Measurements from ENCODE around the gene SQSTM1. TPM values are rescaled to one million over a fixed set of nuclear protein-coding genes. Genes with fewer than 3 reads are reported as not detected.
"Not testable (repeated sequence)": the region's sequence is repeated elsewhere in the genome, so short reads cannot be mapped to it uniquely, and the experiment has no call there.

Gene SQSTM1
- total RNA-seq, 2 experiments from 2014 or later, result 130 to 198 TPM

GRCh38 chr5:179827680-179828079, 7.0 kb downstream of the SQSTM1 start:
- DNase-seq (no peak), ATAC-seq (no peak)
- Mint-ChIP-seq H3K4me1 (peaks cover 21% of the 10 kb centered on the region), H3K27ac (peak overlapping the region; percentile 7), H3K9me3 (ENCODE audit: low read depth) (no peaks in the 10 kb centered on the region), H3K36me3 (peaks cover 74% of the 10 kb centered on the region), H3K27me3 (no peaks in the 10 kb centered on the region), H3K4me3 (no peak overlapping the region)
- CTCF ChIA-PET, result no interaction called here

GRCh38 chr5:179828756-179829421, 8.2 kb downstream of the SQSTM1 start:
- Mint-ChIP-seq H3K9me3 (ENCODE audit: low read depth) (no peaks in the 10 kb centered on the region), H3K36me3 (peaks cover 72% of the 10 kb centered on the region), H3K4me1 (peaks cover 14% of the 10 kb centered on the region), H3K27me3 (no peaks in the 10 kb centered on the region), H3K27ac (peak overlapping the region; percentile 56), H3K4me3 (no peak overlapping the region)
- CTCF ChIA-PET, result interaction anchor here (1.0 to 1.6 kb wide), 2 partner anchors 27 to 65 kb away, joined by 3 to 4 read pairs; no protein-coding TSS in a partner anchor
- DNase-seq (no peak), ATAC-seq (no peak)

GRCh38 chr5:179829732-179830435, 9.2 kb downstream of the SQSTM1 start:
- ATAC-seq, result no peak
- CTCF ChIA-PET, result interaction anchor here (1.3 to 1.6 kb wide), 2 partner anchors 27 to 28 kb away, joined by 4 to 5 read pairs; no protein-coding TSS in a partner anchor
- Mint-ChIP-seq H3K4me1 (peaks cover 8% of the 10 kb centered on the region), H3K27me3 (no peaks in the 10 kb centered on the region), H3K9me3 (ENCODE audit: low read depth) (no peaks in the 10 kb centered on the region), H3K27ac (no peak overlapping the region), H3K36me3 (peaks cover 66% of the 10 kb centered on the region), H3K4me3 (no peak overlapping the region)
- DNase-seq, result no peak

GRCh38 chr5:179830818-179831468, 10.2 kb downstream of the SQSTM1 start:
- no peaks in the 10 kb centered on the region for H3K9me3 Mint-ChIP-seq (ENCODE audit: low read depth)
- H3K36me3 Mint-ChIP-seq, result peaks cover 63% of the 10 kb centered on the region
- H3K27me3 Mint-ChIP-seq, result no peaks in the 10 kb centered on the region
- ATAC-seq, result no peak
- CTCF ChIA-PET, result interaction anchor here (1.3 to 1.6 kb wide), 2 partner anchors 26 to 29 kb away, joined by 4 to 5 read pairs; no protein-coding TSS in a partner anchor
- no peak overlapping the region for H3K4me3 Mint-ChIP-seq
- peak overlapping the region; percentile 52 for H3K27ac Mint-ChIP-seq
- DNase-seq, result no peak
- H3K4me1 Mint-ChIP-seq, result peaks cover 11% of the 10 kb centered on the region

GRCh38 chr5:179832039-179832745, 11.5 kb downstream of the SQSTM1 start:
- H3K27ac Mint-ChIP-seq, result no peak overlapping the region
- DNase-seq (no peak), ATAC-seq (no peak)
- peaks cover 66% of the 10 kb centered on the region for H3K36me3 Mint-ChIP-seq
- no peaks in the 10 kb centered on the region for H3K27me3 Mint-ChIP-seq
- H3K4me3 Mint-ChIP-seq, result no peak overlapping the region
- CTCF ChIA-PET, result interaction anchor here (0.9 to 1.3 kb wide), 2 partner anchors 30 to 69 kb away, joined by 3 to 5 read pairs; no protein-coding TSS in a partner anchor
- peaks cover 19% of the 10 kb centered on the region for H3K4me1 Mint-ChIP-seq
- no peaks in the 10 kb centered on the region for H3K9me3 Mint-ChIP-seq (ENCODE audit: low read depth)

- Mint-ChIP-seq H3K4me3 (no peak overlapping the region), H3K9me3 (ENCODE audit: low read depth) (no peaks in the 10 kb centered on the region), H3K27ac (no peak overlapping the region), H3K27me3 (no peaks in the 10 kb centered on the region), H3K4me1 (peaks cover 23% of the 10 kb centered on the region), H3K36me3 (peaks cover 65% of the 10 kb centered on the region)
- ATAC-seq (no peak), DNase-seq (no peak)
- CTCF ChIA-PET, result interaction anchor here (0.6 to 1.3 kb wide), 3 partner anchors 23 to 70 kb away, joined by 3 to 5 read pairs (median 3); no protein-coding TSS in a partner anchor
Observed at GRCh38 chr5:179833056-179833708, 12.5 kb downstream of the SQSTM1 start.

- H3K4me1 Mint-ChIP-seq, result peaks cover 23% of the 10 kb centered on the region
- DNase-seq (no peak), ATAC-seq (no peak)
- H3K27me3 Mint-ChIP-seq, result no peaks in the 10 kb centered on the region
- H3K9me3 Mint-ChIP-seq (ENCODE audit: low read depth), result no peaks in the 10 kb centered on the region
- CTCF ChIA-PET, result no interaction called here
- no peak overlapping the region for H3K4me3 Mint-ChIP-seq
- H3K27ac Mint-ChIP-seq, result no peak overlapping the region
- H3K36me3 Mint-ChIP-seq, result peaks cover 62% of the 10 kb centered on the region
Observed at GRCh38 chr5:179833709-179834070, 13.0 kb downstream of the SQSTM1 start.

GRCh38 chr5:179834120-179834519, 13.4 kb downstream of the SQSTM1 start:
- H3K9me3 Mint-ChIP-seq (ENCODE audit: low read depth), result no peaks in the 10 kb centered on the region
- H3K36me3 Mint-ChIP-seq, result peaks cover 59% of the 10 kb centered on the region
- CTCF ChIA-PET, result no interaction called here
- H3K27ac Mint-ChIP-seq, result no peak overlapping the region
- H3K4me3 Mint-ChIP-seq, result no peak overlapping the region
- DNase-seq, result no peak
- no peak for ATAC-seq
- peaks cover 23% of the 10 kb centered on the region for H3K4me1 Mint-ChIP-seq
- no peaks in the 10 kb centered on the region for H3K27me3 Mint-ChIP-seq

- peaks cover 51% of the 10 kb centered on the region for H3K36me3 Mint-ChIP-seq
- H3K27ac Mint-ChIP-seq; ATAC-seq; CTCF ChIA-PET; H3K9me3 Mint-ChIP-seq (ENCODE audit: low read depth); DNase-seq; H3K27me3 Mint-ChIP-seq; H3K4me3 Mint-ChIP-seq: not testable (repeated sequence)
- H3K4me1 Mint-ChIP-seq, result peaks cover 23% of the 10 kb centered on the region
Observed at GRCh38 chr5:179834871-179835270, 14.2 kb downstream of the SQSTM1 start.

- Mint-ChIP-seq H3K36me3 (peaks cover 41% of the 10 kb centered on the region), H3K27ac (peak overlapping the region; percentile 90), H3K4me3 (peak overlapping the region; percentile 64), H3K4me1 (peaks cover 23% of the 10 kb centered on the region), H3K27me3 (no peaks in the 10 kb centered on the region), H3K9me3 (ENCODE audit: low read depth) (no peaks in the 10 kb centered on the region)
- ATAC-seq (peak; percentile 96), DNase-seq (peak; percentile 81)
- CTCF ChIA-PET, result interaction anchor here (0.8 to 1.9 kb wide), 7 partner anchors 11 to 254 kb away, joined by 3 to 12 read pairs (median 4); partner anchors contain the start of genes MGAT4B and SQSTM1
Observed at GRCh38 chr5:179836225-179837019, 15.7 kb downstream of the SQSTM1 start.

GRCh38 chr5:179837076-179838011, 16.6 kb downstream of the SQSTM1 start:
- Mint-ChIP-seq H3K9me3 (ENCODE audit: low read depth) (no peaks in the 10 kb centered on the region), H3K4me3 (peak overlapping the region; percentile 64), H3K4me1 (peaks cover 23% of the 10 kb centered on the region), H3K27me3 (no peaks in the 10 kb centered on the region), H3K36me3 (peaks cover 37% of the 10 kb centered on the region), H3K27ac (peak overlapping the region; percentile 90)
- CTCF ChIA-PET, result interaction anchor here (0.8 to 1.9 kb wide), 8 partner anchors 10 to 253 kb away, joined by 3 to 12 read pairs (median 4); partner anchors contain the start of genes MGAT4B and SQSTM1
- no peak for ATAC-seq
- DNase-seq, result no peak
